CD4-positive, alpha-beta T cell treated with Interleukin-17A for 1 hour (primary cell): ENCODE measurements around the gene PNP.
A peak's percentile ranks its signal among the peaks of the same experiment; 100 is the strongest.
"Not testable (repeated sequence)": the region's sequence is repeated elsewhere in the genome, so short reads cannot be mapped to it uniquely, and the experiment has no call there.

Source experiments
- DNase-seq: peaks from one replicate; pipeline ENCODE4 v3.0.0-alpha.2; 2020

PNP gene

DNA sequence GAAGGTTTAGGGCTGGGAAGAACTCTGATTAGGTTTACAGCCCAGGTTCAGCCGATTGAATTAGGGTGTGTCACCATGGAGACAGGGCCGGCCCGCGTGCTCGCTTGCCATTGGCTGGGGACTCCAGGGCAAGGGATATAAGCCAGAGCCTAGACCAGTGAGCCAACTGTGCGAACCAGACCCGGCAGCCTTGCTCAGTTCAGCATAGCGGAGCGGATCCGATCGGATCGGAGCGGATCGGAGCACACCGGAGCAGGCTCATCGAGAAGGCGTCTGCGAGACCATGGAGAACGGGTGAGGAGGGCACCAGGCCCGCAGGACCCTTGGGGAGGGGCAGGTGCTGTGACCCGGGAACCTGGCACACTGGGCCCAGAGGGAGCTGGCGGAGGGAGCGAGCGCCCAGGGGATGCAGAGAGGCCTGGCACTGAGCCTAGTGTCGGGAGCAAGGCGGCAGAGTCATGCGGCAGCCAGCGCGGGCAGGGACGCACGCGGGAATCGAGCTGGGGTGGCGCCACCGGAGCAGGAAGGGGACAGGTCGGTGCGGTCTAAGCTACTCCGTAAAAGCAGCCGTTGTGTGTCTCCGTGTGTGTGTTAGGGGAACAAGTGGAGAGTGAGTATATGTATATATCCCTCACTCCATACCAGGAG lies at the start of gene PNP:
Gene PNP, plus strand, starts transcription at position 165 of the 648 bp plus-strand sequence. Its CDS starts 119 bp downstream, at position 284.
- DNase-seq = peak; percentile 94

GRCh38 chr14:20419419-20419818 lies 49.8 kb upstream of the PNP start:
- DNase-seq = no peak

GRCh38 chr14:20421267-20421666 lies 47.9 kb upstream of the PNP start:
- DNase-seq = no peak

DNA sequence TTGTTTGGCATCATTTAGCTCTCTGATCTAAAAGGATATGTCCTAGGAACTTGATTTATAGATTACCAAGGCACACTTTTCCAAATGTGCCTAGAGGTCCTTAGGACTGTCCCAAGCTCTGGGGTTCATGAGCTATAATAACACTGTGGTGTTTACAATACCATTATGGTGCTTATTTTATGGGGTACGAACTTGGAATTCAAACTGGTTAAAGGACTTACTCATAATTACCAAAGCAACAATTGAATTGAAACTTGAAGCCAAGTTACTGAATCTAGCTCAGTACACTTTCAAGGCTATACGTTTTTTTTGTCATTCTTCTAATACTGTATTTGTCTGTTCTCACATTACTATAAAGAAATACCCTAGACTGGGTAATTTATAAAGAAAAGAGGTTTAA lies 46.3 kb upstream of the PNP start:
- no peak for DNase-seq

- DNase-seq = no peak
Observed at GRCh38 chr14:20424851-20425250, 44.4 kb upstream of the PNP start.

GRCh38 chr14:20427231-20428009 lies 41.8 kb upstream of the PNP start:
- DNase-seq = no peak

DNA sequence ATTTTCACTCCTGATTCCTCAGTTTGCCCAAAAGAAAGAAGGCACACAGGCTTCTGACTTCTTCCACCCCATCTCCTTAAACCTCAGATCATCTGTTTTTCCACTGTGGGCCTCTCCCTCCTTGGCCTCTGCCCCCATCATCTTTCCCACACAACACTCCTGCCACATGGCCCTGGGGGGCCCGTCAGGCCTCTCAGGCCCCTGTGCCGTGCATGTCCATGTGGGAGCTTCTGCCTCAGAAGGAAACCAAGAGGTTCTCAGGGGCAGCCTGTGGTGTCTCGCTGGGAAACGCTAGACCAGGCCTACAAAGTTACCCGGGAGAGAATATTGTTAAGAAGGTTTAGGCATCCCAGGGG lies 41.2 kb upstream of the PNP start:
- no peak for DNase-seq

DNA sequence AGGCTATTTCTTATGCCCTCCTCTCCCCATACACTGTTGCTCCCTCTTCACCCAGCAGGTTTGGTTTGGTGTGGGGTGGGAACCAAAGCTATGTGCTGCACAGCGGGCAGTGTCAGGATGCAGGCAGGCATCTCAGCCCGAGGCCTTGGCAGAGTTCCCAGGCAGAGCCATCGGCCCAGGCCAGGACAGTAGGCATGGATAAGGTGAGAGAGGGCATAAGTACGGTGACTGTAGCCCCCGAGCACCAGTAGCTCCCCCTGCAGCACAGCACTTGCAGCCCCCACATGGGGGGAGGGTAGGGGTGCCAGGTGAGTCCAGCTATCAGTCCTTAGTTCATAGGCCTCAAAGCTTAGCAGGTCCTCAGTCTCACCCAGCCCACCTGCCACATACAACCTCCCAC lies 40.4 kb upstream of the PNP start:
- no peak for DNase-seq

- no peak for DNase-seq
Observed at GRCh38 chr14:20429801-20430669, 39.2 kb upstream of the PNP start.

DNA sequence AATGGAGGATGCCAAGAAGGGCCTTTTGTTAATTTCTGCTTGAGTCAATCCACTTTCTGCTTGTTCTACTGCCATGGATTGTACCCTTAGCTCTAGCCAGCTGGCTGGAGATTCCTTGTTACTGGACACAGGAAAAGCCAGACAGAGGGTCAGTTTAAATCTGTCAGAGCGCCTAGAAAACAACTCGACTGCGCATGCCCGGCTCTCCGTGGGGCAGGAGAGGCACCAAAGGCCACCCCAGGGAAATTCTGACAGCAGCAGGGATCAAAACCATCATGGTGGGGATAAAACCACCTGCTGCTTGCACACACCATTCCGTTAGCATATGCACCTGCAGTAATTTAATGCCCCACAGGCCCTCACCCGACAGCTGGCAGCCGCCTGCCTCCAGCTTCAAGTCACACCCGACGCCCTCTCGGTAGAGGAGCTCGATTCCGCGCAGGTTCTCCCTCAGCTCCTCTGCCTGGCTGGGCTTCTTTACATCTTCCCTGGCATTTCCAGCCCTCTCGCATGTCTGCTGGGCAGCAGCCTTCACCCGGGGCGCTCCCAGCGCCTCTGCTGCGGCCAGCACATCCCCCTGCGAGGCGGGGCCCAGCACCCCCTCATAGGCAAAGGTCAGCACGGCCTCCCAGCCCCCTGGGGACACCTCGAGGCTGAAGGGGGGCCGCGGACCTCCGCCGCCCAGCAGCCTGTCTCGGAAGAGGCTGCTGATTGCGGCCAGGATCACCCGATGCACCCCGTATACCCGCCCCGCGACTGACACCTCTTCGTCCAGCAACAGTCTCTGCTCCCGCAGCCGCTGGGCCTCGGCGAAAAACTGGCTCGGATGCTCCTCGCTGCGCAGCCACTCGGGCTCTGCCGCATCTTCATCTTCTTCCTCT lies 34.3 kb upstream of the PNP start:
- DNase-seq = no peak

DNA sequence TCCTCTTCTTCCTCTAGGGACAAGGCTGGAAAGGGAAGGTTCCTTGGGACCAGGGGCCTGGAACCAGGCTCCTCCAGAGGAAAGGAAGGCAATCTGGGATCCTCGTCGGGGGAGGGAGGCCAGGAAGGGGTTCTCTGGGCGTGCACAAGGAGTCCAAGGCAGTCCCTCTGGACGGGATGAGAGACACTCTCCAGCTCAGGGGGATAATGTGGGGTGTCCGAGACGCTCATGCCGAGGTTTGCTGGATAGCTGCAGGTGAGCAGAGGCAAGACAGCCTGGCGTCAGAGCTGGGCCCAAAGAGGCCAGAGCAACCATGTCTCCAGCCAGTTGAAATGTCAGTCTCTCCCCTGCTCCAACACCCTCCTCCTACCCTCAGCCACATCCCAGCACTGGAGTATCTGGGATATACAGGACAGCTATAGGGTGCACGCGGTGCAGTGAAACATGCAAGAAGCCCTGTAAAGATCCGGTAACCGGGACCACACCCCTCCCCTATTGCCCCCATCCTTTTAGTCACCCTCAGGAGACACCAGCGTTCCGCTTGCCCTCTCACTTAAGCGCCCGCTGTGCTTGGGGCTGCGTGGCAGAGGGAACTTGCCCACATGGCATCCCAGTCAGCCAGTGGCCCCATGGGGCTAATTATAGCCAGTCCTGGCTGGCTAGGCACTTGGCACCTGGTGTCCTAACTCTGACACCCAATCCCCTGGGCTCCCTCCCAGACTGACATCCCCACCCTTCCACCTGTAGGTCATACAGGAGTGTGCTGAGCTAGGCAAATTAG lies 33.4 kb upstream of the PNP start, which contains the start of gene KLHL33:
Gene KLHL33, minus strand, starts transcription at position 585 of the 781 bp plus-strand sequence. Its CDS starts 355 bp downstream, at position 230.
- DNase-seq = no peak

DNA sequence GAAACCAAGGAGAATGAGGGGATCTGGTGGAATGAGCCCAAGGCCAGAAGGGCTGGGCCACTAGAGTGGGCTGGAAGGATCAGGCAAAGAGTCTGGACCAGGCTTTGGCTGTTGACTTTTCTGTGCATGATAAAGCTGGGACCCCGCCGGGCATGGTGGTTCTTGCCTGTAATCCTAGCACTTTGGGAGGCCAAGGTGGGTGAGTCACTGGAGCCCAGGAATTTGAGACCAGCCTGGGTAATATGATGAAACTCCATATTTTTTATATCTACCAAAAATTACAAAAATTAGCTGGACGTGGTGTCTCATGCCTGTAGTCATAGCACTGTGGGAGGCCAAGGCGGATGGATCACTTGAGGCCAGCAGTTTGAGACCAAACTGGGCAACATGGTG lies 32.8 kb upstream of the PNP start:
- no peak for DNase-seq

GRCh38 chr14:20438664-20439063 lies 30.5 kb upstream of the PNP start:
- no peak for DNase-seq

- no peak for DNase-seq
Observed at GRCh38 chr14:20440465-20440864, 28.7 kb upstream of the PNP start.

- no peak for DNase-seq
Observed at GRCh38 chr14:20440882-20441281, 28.3 kb upstream of the PNP start.

GRCh38 chr14:20441461-20441860 lies 27.7 kb upstream of the PNP start:
- DNase-seq = no peak

DNA sequence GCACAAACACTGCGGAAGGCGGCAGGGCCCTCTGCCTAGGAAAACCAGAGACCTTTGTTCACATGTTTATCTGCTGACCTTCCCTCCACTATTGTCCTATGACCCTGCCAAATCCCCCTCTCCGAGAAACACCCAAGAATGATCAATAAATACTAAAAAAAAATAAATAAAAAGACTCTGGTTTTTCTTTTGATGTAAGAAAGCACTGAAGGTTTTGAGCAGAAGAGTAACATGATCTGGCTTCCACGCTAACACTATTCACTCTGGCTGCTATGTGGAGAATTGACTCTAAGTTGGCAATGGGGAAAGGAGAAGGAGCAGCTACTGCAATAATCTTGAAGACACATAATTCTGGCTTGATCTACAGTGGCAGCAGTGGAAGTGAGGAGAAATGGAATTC lies 25.6 kb upstream of the PNP start:
- DNase-seq = not testable (repeated sequence)

DNA sequence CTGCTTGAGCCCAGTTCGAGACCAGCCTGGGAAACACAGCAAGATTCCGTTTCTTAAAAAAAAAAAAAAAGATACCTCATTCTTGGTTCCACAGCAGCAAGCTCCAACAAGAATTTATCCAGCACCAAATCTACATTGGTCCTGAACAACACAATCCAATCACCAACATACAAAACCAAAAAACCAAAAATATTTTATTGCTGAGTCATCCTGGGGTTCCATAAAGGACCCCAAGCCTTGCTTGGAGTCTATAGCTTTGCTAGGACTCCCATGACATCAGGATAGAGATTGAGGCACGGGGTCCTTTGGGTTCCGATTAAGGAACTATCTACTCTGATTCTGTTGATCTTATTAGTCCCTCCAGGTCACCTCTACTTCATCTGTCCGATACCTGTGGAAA lies 22.3 kb upstream of the PNP start:
- no peak for DNase-seq

DNA sequence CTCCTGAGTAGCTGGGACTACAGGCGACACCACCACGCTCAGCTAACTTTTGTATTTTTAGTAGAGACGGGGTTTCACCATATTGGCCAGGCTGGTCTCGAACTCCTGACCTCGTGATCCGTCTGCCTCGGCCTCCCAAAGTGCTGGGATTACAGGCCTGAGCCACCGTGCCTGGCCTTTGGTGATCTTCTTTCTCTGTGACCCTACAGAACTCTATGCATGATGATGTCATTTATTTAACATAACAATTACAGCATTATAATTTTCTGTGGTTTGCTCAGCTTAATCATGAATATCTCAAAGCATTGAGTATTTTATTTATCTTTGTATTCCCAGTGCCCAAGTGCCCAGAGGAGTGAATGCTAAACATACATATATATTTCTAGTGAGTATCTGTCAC lies 16.4 kb upstream of the PNP start:
- DNase-seq = not testable (repeated sequence)

DNA sequence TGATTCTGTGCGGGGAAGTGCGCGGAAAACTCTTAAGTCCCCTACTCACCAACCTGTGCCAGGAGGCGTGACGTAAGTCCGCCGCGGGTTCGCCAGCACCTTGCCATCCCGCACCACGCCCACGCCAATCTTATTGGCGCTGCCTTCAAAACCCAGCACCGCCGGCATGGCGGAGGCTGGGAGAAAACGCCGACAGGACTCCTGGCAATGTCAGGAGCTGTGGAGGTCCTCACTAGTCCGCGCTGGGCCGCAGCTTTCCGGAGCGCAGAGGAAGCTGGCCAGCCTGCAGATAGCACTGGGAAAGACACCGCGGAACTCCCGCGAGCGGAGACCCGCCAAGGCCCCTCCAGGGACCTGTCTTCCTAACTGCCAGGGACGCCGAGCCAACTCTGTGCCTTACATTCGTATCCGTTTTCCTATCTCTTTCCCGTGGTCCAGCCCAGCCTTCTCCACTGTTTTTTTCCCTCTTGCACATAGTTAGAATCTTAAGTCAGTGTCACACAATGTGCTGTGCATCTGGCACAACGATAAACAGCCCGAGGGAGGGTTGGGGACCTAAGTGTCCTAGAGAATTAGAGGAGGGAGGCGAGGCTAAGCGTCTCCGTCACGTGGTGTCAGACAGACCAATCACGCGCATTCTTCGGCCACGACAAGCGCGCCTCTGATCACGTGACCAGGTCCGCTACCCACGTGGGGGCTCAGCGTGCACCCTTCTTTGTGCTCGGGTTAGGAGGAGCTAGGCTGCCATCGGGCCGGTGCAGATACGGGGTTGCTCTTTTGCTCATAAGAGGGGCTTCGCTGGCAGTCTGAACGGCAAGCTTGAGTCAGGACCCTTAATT lies 14.5 kb upstream of the PNP start, which contains the start of the genes APEX1 and OSGEP:
Gene APEX1, plus strand, starts transcription at position 711 of the 839 bp plus-strand sequence. CDS start 420 bp downstream, outside the sequence.
Gene OSGEP, minus strand, starts transcription at position 297 of the 839 bp plus-strand sequence. Its CDS starts 129 bp downstream, at position 168.
- DNase-seq = peak; percentile 99
